KBM-7 (cell line): ENCODE measurements around the gene CD8A.
"Not testable (repeated sequence)": the region's sequence is repeated elsewhere in the genome, so short reads cannot be mapped to it uniquely, and the experiment has no call there.

ENCODE experiments used
- DNase-seq: peaks from one replicate; pipeline ENCODE4 v3.0.0-alpha.2; 2015
- in situ Hi-C: fragments of 300-500 bp; cut with MboI; formaldehyde crosslinking; loops from 2 replicates; pipeline ENCODE4 v1.14.3; 2020; ENCODE audit warnings: low sequenced_read_pairs, low pct_unique_long_range_greater_than_20kb, mixed read lengths

Gene CD8A

GRCh38 chr2:86790676-86791572 lies at the start of gene CD8A:
CD8A (minus strand) TSS chr2:86790913; CDS start chr2:86790825, 88 bp downstream.
- no peak for DNase-seq
- in situ Hi-C loops: no loop called here

GRCh38 chr2:86839871-86840548 lies 49.3 kb upstream of the CD8A start:
- DNase-seq, in situ Hi-C loops: not testable (repeated sequence)

GRCh38 chr2:86839455-86839854 lies 48.7 kb upstream of the CD8A start:
- in situ Hi-C loops, DNase-seq: not testable (repeated sequence)

- DNase-seq, in situ Hi-C loops: not testable (repeated sequence)
Observed at GRCh38 chr2:86837714-86838113, 47.0 kb upstream of the CD8A start.

GRCh38 chr2:86836915-86837695 lies 46.4 kb upstream of the CD8A start:
- DNase-seq: peak; percentile 56
- in situ Hi-C loops: not testable (repeated sequence)

- DNase-seq, in situ Hi-C loops: not testable (repeated sequence)
Observed at GRCh38 chr2:86835548-86835889, 44.8 kb upstream of the CD8A start.

- DNase-seq: no peak
- in situ Hi-C loops: no loop called here
Observed at GRCh38 chr2:86833315-86833714, 42.6 kb upstream of the CD8A start.

- DNase-seq: no peak
- in situ Hi-C loops: no loop called here
Observed at GRCh38 chr2:86832334-86833096, 41.8 kb upstream of the CD8A start.

- no peak for DNase-seq
- in situ Hi-C loops: no loop called here
Observed at GRCh38 chr2:86831537-86831936, 40.8 kb upstream of the CD8A start.

- no peak for DNase-seq
- in situ Hi-C loops: no loop called here
Observed at GRCh38 chr2:86826951-86827350, 36.2 kb upstream of the CD8A start.

GRCh38 chr2:86825693-86826381 lies 35.1 kb upstream of the CD8A start:
- in situ Hi-C loops: no loop called here
- DNase-seq: no peak

- no peak for DNase-seq
- in situ Hi-C loops: no loop called here
Observed at GRCh38 chr2:86825036-86825692, 34.5 kb upstream of the CD8A start.

- in situ Hi-C loops: no loop called here
Observed at GRCh38 chr2:86822668-86823345, 32.1 kb upstream of the CD8A start.

GRCh38 chr2:86821842-86822241 lies 31.1 kb upstream of the CD8A start:
- in situ Hi-C loops: no loop called here
- no peak for DNase-seq

More at GRCh38 chr2:86822668-86823345, 32.1 kb upstream of the CD8A start:
- no peak for DNase-seq

- no peak for DNase-seq
- in situ Hi-C loops: no loop called here
Observed at GRCh38 chr2:86821306-86821705, 30.6 kb upstream of the CD8A start.

GRCh38 chr2:86818957-86819356 lies 28.2 kb upstream of the CD8A start:
- no peak for DNase-seq
- in situ Hi-C loops: no loop called here

GRCh38 chr2:86818114-86818801 lies 27.5 kb upstream of the CD8A start:
- in situ Hi-C loops: no loop called here
- no peak for DNase-seq
